Ecto neural progenitor cell (in vitro differentiated cells): ENCODE data around the gene NCKAP5.

ENCODE experiments used
- DNase-seq: peaks from one replicate; pipeline ENCODE4 v3.0.0-alpha.2; 2018; ENCODE audit warnings: low spot score

NCKAP5 gene

DNA sequence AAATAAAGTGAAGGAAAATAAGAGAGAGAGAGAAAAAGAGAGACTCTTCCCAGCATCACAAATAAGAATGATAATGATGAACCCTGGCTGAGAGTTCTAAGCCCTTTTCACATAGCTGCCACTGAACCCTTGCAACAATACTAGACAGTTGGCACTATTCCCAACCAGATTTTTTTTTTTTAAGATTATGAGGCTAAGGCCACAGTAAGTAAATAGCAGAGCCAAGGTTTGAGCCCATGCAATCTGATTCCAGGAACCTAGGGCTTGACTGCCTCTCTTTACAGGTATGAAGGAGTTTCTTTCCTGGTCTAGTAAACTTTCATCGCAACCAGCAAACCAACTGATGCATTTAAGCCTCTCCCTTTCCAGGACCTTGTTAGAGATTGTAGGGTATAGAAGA, 424.6 kb downstream of the NCKAP5 start:
- DNase-seq: no peak

DNA sequence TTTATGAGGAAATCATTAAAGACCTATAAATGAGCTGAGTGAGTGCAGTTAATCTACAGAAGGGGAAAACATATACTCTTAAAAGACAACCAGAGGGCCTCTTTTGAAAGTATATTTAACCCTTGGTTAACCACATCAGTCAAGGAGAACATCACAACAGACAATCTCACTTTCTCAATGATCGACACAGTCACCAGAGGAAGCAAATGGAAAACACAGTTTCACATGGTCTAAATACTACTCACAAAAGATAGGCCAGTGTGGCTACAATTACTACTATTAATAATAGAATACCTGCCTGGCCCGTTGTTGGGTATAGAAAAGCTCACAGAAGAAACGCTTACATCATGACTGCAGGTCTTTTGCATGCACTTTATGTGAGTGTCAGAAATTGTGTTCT, 426.2 kb downstream of the NCKAP5 start:
- DNase-seq: no peak

DNA sequence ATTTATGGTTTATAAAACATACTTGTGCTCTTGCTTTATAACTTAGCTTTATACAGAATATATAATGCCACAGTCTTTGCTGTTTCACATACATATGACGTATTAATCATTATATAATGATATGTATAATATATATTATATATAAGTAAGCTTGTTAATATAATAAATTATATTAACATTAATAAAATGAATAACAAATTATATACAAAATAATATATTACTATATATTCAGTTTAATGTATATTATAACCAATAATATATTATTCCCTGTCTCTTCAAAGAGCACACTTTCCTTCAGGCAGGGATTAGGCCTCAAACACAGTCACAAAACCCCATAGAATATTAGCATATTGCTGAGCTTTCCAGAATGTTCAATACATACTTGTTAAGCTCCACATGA, 427.6 kb downstream of the NCKAP5 start:
- DNase-seq: no peak

DNA sequence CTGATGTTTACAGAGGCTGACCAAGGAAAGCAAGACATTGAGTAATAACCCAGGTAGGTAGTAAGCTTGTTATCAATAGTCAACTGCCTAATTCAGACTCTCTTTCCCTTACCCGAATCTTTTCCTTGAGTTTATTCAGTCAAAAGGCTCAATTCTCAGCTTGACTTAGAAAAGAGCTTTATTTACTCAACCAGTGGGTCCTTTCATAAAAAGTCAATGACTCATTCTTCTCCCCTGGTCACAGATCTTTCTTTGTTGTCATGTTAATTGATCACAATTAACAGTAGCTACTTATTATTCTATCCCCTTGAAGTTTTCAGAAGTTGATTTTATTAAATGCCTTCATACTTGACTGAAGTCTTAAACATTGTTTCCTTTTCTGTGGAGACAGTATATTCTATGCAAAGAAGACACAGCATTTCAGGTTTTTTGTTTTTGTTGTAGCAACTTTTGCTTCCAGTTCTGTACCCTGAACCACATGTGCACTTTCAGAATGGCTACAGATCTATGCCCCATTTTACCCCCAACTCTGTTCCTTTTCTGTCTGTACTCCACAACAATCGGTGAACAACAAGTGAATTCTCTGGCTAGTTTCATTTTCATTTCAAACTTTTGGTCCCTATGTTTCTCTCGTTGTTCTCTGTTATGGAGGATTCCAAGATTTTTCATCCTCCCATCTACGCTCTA, 428.3 kb downstream of the NCKAP5 start:
- no peak for DNase-seq

DNA sequence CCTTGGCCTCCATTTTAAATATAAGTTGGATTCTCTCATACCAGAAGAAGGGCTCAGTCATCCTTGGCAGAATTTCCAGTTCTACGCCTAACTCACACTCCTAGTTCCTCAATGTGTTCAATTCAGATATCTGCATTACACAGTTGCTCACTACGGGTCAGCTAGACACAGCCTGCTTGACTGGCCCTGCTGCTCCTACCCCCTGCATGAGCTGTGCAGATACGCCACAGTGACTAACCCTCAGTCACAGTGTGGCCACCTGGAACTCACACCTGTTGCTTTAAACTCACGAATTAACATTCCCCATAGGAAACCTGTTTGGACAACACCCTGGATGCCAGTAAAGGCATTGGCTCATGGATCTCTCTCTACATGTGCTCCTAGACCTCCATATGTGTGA, 429.6 kb downstream of the NCKAP5 start:
- DNase-seq: no peak

DNA sequence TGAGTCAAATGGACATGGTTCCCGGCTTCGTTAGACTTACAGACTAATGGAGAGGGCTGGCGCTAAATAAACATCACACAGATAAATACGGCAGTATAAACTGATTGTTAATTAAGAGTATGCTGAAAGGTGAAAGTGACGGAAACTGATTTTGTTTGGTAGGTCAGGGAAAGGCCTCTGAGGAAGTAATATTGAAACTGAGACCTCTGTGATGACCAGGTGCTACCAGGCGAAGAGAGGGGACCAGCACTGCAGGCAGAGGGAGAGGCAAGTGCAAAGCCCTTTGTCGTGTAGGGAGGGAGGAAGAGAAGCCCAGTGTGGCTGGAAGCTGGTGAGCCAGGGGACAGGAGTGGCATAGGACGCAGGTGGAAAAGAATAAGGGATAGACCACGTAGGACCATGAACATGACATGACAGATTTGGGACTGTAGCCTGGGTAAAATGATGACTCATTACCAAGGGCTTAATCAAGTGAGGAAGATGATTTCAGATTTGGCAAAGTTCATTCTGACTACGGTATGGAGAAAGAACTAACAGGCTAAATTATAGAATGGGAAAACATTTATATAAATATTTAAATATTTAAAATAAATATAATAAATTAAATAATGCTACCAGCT, 433.1 kb downstream of the NCKAP5 start:
- DNase-seq: no peak

DNA sequence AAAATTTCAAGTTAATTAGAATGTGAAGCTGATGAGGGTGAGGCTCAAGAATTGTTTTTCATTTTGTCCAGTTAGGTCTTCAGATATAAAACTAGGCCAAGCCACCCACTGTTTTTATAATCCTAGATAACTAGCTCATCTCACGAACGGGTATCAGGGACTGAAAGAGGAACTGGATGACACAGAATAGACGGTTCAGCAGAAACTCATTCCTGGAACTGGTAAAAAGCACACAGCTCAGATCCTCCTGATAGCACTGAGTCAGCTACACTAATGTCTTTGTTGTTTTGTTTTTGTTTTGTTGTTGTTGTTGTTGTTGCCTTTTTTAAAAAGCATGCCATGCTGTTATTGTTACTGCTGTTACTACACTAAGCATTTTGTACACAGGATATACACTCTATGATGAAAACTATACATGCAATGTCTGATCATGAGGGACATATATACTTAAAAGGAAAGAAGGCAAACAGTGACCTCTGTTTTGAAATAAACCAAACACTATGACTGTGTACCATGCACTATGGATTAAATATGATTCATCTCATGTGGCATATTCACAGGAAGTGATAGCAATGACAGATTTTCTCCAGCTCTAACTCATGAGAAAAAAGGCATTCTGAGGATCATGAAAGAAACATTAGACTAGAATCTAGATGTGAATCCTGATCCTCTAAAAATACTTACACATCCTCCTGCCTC, 437.6 kb downstream of the NCKAP5 start:
- no peak for DNase-seq

DNA sequence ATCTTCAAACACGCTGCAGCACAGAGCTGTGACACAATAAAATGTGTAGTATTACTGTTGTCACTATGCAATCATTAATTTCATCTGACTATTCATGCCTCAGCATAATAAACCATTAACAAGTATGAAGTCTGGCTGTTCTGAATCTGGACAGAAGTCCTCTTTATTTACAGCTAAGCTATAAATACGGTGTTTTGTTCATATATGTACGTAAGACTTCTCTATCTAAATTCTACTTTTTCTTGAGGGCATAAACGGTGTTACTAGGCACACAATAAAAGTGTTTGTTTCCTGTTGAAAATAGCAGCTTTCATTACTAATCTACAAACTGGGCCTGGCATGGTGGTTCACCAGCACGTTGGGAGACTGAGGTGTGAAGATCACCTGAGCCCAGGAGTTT, 443.8 kb downstream of the NCKAP5 start:
- DNase-seq: no peak

DNA sequence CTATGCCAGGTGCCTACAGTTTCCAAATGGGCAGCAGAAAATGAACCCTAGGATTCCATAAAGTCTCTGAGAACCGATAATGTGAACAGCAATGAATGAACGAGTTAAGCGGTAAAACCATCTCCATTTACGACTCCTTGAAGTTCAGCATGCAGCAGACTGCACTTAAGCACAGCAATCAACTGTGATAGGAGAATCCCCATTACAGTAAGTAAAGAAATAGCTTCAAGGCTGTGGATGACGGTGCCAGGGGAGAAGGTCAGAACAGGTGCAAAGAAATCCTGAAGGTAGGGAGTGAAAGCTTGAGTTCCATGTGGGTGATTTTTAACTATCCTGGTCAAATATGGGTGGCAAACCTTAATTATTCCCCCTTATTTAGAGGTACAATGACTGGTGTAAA, 444.4 kb downstream of the NCKAP5 start:
- DNase-seq: no peak

DNA sequence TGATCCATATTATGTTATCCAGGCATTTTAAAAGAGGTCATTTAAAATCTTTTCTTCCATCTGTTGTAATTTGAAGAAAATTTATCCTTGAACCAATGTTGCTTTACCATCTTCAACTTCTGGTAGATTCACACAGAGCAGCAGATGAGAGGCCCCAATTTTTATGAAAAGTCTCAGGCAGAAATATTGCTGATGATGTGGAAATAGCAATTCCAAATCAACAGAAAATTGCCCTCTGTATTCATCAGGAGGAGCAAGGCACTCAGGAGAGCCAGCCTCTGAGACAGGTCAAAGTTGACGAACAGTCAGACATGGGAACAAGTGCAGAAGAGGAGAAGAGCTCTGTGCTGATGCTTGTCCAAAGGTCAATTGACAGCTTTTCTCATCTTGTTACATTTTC, 444.9 kb downstream of the NCKAP5 start:
- no peak for DNase-seq

DNA sequence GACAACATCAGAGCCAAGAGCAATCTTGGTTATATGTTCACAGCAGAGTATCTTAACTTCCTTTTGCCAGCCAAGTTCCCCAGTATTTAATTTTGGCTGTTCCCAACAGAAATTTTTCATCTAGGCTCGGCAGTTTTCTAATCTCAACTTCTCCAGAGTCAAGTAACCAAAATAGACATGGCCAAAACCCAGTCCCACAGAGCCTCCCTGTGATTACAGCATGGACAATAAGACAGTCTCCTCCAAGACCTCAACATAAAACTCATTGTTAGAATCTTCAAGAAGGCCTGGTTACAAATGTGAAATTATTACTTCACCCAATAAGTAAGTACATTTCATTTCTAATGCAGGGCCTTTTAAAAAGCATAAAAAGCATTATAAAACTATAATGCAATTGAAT, 445.7 kb downstream of the NCKAP5 start:
- no peak for DNase-seq

DNA sequence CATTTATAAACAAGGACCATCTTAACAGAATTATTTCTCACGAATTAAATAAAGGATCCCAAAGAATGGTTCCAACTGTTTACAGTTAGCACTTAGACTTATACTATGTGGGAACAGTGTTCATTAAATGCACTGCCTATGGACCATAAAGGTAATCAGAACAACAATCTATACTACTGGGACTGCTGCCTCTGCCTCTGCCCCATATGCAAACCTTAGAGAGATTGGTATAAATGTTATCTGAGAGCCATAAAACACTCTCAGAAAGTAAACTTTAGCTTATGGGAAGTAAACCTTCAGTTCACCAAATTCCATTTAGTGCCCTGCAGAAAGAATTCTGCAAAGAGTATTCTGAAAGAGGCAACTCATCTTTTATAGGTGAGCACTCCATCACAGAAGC, 448.0 kb downstream of the NCKAP5 start:
- no peak for DNase-seq

DNA sequence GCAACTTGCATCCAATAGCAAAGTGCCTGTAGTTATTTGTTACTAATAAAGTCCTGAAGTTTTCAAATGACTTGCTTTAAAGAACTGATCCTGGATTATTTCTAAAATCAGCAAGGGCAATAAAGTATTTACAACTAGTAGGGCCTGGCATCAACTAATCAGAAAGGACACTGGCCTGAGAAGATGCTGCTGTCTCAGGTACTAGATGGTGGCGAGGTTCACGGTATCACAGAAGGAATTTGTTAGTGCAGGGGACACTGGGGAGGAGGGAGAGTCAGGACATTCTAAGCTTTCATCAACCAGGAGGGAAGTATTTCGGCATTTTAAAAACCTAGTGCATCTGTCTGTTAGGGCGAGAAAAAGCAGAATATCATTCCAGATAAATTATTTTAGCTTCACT, 458.1 kb downstream of the NCKAP5 start:
- no peak for DNase-seq

DNA sequence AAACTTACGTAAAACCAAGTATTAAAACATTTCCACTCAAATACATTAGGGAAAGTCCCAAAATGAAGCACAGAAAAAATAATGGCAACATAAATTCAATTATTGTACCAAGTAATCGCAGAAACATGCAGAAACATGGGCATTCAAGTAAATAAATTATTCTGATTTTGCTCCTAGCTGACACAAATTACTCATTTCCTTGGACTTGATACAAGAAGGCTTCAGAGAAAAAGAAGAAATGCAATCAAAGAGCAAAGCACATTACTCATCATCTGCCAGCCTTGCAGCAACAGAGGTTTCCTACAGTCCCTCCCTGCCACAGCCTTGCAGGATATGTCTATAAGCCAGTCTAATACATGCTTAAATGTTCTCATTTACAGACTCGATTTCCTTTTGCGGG, 458.5 kb downstream of the NCKAP5 start:
- DNase-seq: no peak

DNA sequence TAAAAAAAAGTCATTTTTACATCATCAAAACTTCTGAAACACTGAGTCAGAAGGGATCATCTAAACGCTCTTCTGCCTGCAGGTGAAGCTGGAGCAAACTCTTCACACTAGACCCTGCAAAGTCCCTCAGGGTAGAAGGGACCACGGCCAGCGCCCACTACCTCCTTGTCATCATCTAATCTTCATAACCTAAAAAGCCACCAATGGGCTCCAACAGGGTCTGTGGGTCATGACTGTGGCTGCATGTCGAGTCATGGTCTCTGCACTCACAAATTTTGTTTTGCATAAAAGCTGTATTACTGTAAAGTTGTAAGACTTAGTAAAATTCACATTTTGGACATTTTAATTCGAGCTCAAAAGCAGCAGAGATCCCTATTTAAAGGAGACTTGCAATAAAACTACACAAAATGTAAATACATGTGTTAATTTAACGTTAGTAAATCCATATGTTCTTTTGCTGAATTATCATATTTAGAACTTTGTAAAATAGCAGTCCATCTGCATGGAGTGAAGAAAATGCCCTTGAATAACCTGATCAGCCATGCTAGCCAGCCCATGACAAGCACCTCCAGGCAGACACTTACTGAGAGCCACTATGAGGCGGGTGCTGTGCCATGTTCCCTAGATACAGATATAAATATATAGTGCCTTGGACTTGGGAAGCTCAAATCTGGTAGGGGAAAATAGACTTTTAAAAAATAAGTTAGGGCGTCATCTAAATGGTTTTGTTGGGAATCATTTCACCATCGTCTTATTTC, 461.0 kb downstream of the NCKAP5 start:
- no peak for DNase-seq

DNA sequence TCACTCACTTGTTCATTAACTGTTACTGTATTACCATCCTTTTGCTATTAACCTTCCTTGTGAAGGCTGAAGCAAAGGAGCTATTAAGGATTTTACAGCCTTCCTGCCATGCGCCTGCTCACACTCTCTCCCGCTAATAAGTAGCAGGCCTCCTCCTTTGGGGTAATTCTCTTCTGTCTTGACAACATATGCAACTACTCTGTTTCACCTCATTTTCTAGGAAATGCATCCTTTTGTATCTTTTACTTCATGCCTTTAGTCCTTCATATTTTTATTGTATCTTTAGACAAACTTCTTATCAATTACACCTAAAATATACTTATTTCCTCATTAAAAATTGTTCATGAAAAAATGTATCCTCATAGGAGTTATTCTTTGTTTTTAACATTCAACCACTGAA, 463.4 kb downstream of the NCKAP5 start:
- DNase-seq: no peak

DNA sequence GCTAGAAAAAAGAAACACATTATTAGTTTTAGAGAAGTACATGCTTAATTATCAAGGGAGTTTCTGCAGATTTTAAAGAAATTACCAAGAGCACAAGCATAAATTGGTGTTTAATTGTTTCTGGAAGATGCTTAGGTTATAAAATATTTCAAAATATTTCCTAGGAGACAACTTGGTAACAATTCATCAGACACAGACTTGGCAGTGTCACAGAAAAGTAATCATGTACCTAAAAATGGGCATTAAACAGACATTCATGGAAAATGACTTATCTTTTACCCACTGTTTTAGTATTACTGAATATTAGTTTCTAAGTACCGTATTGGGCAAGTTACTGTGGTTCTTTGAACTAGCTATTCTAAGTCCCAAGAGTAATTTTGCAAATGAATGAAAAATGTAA, 469.5 kb downstream of the NCKAP5 start:
- no peak for DNase-seq

DNA sequence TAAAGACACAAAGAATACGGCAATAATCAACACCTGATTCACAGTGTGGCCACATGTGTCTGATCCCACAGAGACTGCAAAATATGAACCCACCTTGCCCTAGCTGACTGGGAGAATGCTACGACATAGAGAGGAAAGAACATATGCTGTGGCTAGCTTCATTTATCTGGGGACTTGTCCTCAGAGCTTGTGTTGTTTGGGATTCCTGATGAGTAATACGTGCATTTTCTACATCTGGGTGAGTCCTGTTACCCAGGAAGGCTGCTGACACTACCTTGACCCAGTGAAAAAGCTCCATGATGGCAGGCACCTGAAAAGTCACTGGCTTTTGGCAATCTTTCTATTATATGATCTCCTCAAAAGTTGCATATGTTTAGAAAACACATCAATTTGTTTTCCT, 470.6 kb downstream of the NCKAP5 start:
- no peak for DNase-seq

DNA sequence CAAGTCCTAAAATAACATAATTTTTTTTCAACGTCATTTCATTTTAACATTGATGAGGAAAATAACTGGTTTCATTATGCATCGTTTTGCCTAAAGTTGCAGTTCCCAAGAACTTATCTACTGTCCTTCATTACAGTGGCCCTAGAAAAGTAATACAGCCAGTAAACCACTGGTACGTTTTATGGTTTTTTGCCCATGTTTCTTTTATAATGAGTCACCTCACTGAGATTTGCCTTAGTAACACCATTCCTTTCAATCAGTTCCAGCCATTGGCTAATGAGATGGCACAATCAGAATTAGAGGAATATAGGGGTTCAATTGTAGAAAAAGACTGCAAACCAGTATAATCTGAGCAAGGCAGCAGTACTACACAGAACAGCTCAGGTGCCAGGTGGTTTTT, 475.7 kb downstream of the NCKAP5 start:
- DNase-seq: no peak

DNA sequence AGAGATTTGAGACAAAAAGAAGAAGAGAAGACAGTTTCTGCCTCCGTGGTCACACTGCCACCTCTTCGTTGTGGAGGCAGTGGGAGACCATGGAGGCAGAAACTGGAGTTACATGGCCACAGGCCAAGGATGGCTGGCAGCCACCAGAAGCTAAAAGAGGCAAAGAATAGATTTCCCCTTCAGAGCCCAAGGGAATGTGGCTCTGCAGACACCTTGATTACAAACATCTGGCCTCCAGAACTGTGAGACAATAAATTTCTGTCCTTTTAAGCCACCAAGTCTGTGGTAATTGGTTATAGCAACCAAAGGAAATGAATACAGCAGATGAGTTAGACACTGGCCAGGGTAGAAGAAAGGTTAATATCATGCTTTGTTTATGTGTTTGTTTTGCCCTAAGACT, 477.9 kb downstream of the NCKAP5 start:
- DNase-seq: no peak

DNA sequence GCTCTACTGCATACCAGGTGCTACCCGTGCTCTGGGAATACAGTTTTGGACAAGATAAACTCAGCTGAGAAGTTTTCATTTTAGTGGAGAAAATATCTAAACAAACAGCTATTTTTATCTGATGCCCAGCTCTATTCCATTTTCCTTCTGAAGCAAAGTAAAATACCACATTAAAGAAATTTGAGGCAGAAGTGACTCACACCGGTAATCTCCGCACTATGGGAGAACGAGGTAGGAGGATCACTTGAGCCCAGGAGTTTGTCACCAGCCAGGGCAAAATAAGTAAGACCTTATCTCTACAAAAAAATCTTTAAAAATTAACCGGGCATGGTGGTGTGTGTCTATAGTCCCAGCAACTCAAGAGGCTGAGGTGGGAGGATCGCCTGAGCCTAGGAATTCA, 482.1 kb downstream of the NCKAP5 start:
- no peak for DNase-seq

DNA sequence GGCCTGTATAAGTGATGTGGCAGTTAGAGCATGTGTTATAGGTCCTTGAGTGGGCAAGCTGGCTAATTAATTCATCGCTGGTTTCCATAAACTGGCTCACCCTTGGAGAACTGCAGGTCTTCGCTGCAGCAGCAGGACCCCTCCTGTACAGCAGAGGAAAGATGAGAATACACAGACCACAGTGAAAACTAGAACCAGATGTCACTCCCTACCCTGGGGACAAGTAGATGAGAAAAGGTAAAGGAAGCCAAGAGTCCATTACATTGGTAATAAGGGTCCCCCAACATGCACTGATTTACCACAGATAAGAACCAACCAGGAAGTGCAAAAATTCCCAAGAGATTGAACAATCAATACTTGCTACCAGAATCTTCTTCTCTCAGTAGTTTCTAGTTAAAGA, 482.6 kb downstream of the NCKAP5 start:
- no peak for DNase-seq

DNA sequence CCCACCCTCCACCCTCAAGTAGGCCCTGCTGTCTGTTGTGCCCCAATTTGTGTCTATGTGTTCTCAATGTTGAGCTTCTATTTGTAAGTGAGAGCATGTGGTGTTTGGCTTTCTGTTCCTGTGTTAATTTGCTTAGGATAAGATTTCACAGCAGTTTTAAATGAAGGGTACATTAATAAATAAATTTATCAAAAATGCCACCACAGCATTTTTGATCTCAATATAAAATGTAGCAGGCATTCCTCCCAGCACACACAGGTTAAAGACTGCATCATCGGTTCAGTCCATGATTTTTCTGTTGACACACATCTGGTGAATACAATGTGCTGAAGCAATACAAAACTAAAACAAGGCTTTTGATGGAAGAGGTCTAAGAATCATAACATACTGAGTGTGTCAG, 486.2 kb downstream of the NCKAP5 start:
- DNase-seq: no peak
